ENCODE data around the gene SPSB2.

GRCh38 chr12:6914246-6914946 lies 41.3 kb upstream of the SPSB2 start, which contains the start of gene ENO2:
- TF ChIP-seq CTCF (IDR thresholded peaks at IDR 0.05; ENCODE audit: low read length) (no peak), EZH2 (IDR thresholded peaks at IDR 0.05; ENCODE audit: borderline replicate concordance, low read length) (no peak)
